Ammon's horn (tissue), 1 donor: ENCODE measurements around the gene PPIE.

Experiments
- DNase-seq: peaks from one replicate; pipeline ENCODE4 v3.0.0-alpha.2; 2016; ENCODE audit warnings: low spot score

PPIE gene

DNA sequence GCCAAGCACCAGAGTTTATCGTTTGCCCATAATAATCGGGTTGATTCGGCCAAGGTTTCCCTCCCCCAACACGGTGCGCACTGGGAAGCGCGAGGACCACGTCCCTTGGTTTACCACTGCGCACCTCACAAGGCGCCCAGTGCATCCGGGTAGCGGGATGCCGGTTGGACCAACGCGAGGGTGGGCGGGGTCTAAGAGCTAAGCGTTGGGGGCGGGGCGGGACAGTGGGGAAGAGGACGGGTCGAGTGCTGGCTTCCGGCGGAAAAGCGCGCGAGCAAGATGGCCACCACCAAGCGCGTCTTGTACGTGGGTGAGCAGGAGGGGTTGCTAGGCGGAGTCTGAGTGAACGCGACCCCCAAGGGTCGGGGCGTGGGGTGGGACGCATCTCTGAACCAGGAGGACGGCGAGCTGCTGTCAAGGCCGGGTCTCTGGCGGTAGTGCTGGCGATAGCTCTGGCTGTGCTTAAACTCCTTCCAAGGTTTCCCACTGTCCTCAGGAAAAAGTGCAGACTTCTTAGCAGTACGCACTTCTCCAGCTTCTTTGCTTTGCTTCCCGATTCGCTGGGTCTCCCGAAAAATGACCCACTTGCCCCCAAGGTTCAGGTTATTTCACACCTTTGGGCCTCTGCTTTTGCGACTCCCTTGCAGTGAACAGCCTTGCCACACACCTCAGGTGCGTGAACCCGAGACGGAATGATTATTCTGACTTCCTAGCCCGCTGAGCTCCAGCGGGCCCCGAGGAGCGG is at the start of gene PPIE:
PPIE (plus strand) TSS at position 261 of the 745 bp plus-strand sequence; CDS start at position 280, 19 bp downstream.
- DNase-seq: peak; percentile 96

DNA sequence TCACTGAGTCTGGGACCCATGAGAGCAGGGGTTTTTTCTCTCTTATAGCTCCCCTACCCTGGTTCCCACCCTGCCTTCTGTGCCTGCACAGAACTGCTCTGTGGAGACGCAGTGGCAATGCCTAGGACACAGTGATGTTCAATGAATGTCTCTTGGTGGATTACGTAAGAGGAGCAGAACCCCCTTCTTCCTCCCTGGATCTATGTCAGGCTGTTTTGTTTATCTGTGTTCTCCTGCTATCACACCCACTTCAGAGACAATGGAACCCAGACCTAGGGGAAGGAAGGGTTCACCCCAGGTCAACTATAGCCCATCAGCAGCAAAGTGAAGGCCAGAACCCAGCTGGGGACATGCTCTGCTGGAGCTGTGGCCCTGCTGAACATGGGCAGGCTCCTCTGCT is 49.5 kb upstream of the PPIE start:
- DNase-seq: no peak

DNA sequence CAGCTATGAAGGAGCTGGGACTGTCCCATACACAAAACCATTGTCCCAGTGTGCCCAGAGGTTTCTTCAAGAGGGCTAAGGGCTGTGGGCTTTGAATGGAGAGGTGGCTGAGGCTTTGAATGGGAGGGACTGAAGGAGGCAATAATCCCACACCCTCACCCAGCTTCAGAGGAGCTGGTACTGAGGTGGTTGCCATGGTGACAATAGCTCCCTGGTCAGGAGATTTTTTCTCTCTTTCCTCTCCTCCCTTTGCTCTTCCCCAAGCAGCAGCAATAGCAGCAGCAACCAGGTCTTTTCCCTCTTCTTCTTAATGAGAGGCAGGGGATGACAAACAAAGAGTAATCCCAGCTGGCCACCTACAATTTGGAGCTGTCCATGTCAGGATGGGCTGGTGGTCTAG is 49.0 kb upstream of the PPIE start:
- DNase-seq: peak; percentile 47

GRCh38 chr1:39690225-39690624 is 48.5 kb upstream of the PPIE start:
- no peak for DNase-seq

- no peak for DNase-seq
Observed at GRCh38 chr1:39690794-39691382, 47.8 kb upstream of the PPIE start.

- DNase-seq: peak; percentile 93
Observed at GRCh38 chr1:39691383-39692151, 47.1 kb upstream of the PPIE start, which contains the start of gene HPCAL4. Gene HPCAL4, minus strand, starts transcription at chr1:39691433. Its CDS starts 6,830 bp downstream, at chr1:39684603.

GRCh38 chr1:39692152-39693074 is 46.3 kb upstream of the PPIE start:
- DNase-seq: no peak

- DNase-seq: no peak
Observed at GRCh38 chr1:39694026-39694425, 44.7 kb upstream of the PPIE start.

- DNase-seq: no peak
Observed at GRCh38 chr1:39695016-39695415, 43.7 kb upstream of the PPIE start.

DNA sequence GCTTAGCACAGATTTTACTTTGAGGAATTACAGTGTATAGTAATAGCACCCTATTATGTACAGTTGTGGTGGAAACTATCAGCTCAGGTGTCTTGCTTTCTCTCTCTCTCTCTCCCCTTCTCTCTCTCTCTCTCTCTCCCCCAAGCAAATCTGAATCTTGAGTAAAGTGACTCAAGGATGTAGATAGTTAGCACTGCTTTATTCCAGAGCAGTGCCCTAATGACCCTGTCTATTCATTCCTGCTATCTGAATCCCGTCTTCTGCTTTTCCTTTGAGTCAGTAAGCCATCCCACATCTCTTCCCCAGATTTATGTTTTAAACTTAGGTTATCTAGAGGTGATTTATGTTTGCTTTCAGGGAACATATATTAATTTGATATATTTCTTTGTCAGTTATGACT is 42.2 kb upstream of the PPIE start:
- DNase-seq: no peak

- DNase-seq: no peak
Observed at GRCh38 chr1:39698568-39698967, 40.1 kb upstream of the PPIE start.

- DNase-seq: no peak
Observed at GRCh38 chr1:39699419-39699818, 39.3 kb upstream of the PPIE start.

- no peak for DNase-seq
Observed at GRCh38 chr1:39700348-39700747, 38.3 kb upstream of the PPIE start.

GRCh38 chr1:39701049-39701439 is 37.6 kb upstream of the PPIE start:
- no peak for DNase-seq

DNA sequence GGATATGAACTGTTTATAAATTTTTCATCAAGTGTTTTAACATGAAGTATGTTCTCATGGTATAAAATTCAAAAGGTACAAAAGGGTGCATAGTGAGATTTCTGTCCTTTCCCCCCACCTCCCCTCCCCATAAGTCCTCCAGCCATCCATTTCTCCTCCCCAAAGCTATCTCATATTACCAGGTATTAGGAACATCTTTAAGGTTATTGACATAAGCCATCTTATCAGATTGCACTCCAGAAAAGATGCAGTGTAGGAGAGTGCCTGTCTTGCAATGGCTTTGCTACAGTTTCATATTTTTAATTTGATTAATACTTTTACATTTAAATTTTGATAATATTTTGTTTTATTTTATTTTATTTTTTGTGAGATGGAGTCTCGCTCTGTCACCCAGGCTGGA is 33.9 kb upstream of the PPIE start:
- no peak for DNase-seq

GRCh38 chr1:39707506-39707905 is 31.2 kb upstream of the PPIE start:
- DNase-seq: no peak

DNA sequence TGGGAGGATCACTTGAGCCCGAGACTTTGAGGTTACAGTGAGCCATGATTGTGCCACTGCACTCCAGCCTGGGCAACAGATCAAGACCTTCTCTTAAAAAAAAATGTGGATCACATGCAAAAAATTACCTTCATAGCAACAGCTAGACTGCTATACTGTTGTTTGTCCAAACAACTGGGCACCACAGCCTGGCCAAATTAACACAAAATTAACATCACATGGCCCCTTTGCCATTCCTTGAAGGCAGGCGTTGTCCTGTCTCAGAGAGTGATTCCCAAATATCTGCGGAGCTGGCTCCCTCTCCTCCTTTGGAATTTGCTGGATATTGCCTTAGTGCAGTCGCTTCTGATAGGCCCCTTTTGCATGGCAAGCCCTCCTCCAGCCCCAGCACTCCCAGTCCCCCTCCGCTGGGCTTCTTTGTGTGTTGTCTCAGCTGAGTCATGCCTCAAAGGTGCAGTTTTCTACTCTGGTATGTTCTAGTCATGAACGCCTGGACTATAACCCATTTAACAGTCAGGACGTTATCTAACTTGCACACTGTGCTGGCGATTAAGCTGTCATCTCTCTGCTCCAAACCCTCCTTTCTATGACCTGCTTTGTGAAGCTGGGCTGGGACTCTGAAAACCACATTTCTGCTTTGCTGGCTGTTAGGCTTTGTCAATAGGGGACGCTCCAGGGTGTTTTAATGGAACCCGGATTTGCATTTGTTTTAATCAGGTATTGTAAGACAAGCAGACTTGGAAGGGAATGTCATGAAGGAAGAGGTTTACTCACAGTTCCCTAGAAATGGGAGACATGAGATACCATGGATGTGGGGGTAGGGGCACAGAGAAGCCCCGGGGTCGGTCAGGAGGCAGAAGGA is 27.3 kb upstream of the PPIE start:
- no peak for DNase-seq

DNA sequence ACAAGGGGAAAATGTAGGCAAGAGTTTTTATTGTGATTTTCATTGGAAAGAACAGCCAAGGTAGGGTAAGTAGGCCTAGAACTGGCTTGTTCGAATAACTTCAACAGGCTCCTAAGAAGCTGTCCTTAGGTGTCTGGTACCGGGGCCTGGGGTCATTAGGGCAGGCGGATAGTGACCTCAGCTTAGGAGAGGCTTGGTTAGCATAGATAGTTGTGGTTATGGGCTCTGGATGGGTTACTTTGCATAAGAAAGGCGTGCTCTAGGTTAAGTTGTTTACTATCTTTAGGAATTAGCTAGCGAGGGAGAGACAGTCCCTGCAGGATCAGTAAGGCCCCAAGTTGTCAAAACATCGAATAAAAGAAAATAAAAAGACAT is 26.7 kb upstream of the PPIE start:
- DNase-seq: no peak

DNA sequence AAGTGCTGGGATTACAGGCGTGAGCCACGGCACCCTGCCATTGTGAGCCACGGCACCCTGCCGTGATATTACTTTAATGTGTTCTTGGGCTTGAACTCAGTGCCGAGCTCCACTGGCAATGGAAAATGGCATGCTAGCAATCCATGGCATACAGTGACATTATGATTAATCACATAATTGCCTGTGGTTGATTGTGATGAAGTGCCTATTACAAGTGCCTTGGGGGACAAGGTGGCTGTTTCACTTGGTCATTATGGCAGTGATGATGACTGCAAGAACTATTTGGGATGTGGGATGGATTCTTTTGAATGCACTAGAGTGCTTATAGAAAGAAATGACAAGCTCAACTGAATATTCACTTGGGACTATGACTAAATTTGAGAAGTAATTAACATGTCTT is 25.1 kb upstream of the PPIE start:
- no peak for DNase-seq

GRCh38 chr1:39717809-39718208 is 20.9 kb upstream of the PPIE start:
- DNase-seq: no peak
